K562 (cell line): ENCODE data around the gene FUCA1. TPM values are rescaled to one million over a fixed set of nuclear protein-coding genes. Genes with fewer than 3 reads are reported as not detected.

Experiments used
- C11orf30 ChIP-seq: fragments of 450-650 bp; IDR thresholded peaks from 2 replicates; pipeline ENCODE4 v1.6.1; 2016; ENCODE audit warnings: low read depth, mild to moderate bottlenecking
- CSDE1 ChIP-seq, 2 experiments: fragments of 450-650 bp; IDR thresholded peaks; 2 replicates each; pipeline ENCODE4 v1.6.1; 2016; ENCODE audit warnings: mild to moderate bottlenecking in 1 of 2
- DACH1 ChIP-seq: fragments of 450-650 bp; IDR thresholded peaks from 2 replicates; pipeline ENCODE4 v1.6.1; 2018; ENCODE audit not compliant: partially characterized antibody
- GTF2E2 ChIP-seq: fragments of 200-800 bp; sonication (Bioruptor generic); IDR thresholded peaks from 2 replicates; pipeline ENCODE4 v1.6.1; 2016; ENCODE audit warnings: missing genetic modification characterization, missing compliant biosample characterization
- HDAC6 ChIP-seq: IDR thresholded peaks from 2 replicates; pipeline ENCODE4 v1.6.1; 2012; ENCODE audit warnings: low read depth, mild to moderate bottlenecking, control low read depth, inconsistent platforms, low read length, moderate library complexity
- NFIC ChIP-seq: fragments of 450-650 bp; IDR thresholded peaks from 2 replicates; pipeline ENCODE4 v1.6.1; 2017; ENCODE audit warnings: mild to moderate bottlenecking, inconsistent platforms
- SMAD2 ChIP-seq: fragments of 150-350 bp; IDR thresholded peaks from 2 replicates; pipeline ENCODE4 v1.6.1; 2014; ENCODE audit warnings: low read depth, mild to moderate bottlenecking, low read length
- XRCC3 ChIP-seq: fragments of 450-650 bp; IDR thresholded peaks from 2 replicates; pipeline ENCODE4 v1.6.1; 2017; ENCODE audit warnings: mild to moderate bottlenecking, moderate library complexity
- ZNF316 ChIP-seq: fragments of 450-650 bp; IDR thresholded peaks from 2 replicates; pipeline ENCODE4 v1.6.1; 2016
- polyA plus RNA-seq, 8 experiments: library from polyadenylated mRNA; depleted of rRNA in 4 of 8; stranded (reverse) in 5 of 8; unstranded in 3 of 8; fragments of >200 nt; fragmentation: Nextera tagmentation in 2 of 8; fragmentation: Illumina TruSeq in 1 of 8; extraction: Ambion mirVana in 2 of 8; extraction: Trizol in 1 of 8; gene quantifications; 2 replicates each; pipeline versions ENCODE4 v1.2.1 to v1.2.3, GENCODE V29; 2011 to 2014; ENCODE audit warnings: inconsistent platforms in 1 of 8, missing spikeins in 1 of 8
- total RNA-seq, 7 experiments: library from RNA; depleted of rRNA in 6 of 7; stranded (reverse); fragments of >200 nt in 6 of 7; fragmentation: Illumina TruSeq in 2 of 7; extraction: Trizol in 2 of 7; gene quantifications; 2 replicates each; pipeline versions ENCODE4 v1.2.1 to v1.2.3, GENCODE V29; 2011 to 2021; ENCODE audit warnings: low replicate concordance in 1 of 7
- TF ChIP-seq, protein P1 (sequence below): sonication (generic); formaldehyde crosslinking; IDR thresholded peaks from 2 replicates; pipeline ENCODE4 v1.8.0; 2022; ENCODE audit warnings: mild to moderate bottlenecking, missing genetic modification reagents
- TF ChIP-seq, protein P2 (sequence below): sonication (generic); formaldehyde crosslinking; IDR thresholded peaks from 2 replicates; pipeline ENCODE4 v1.8.0; 2022; ENCODE audit warnings: mild to moderate bottlenecking, low read depth, missing genetic modification reagents
- TF ChIP-seq, protein P3 (sequence below): sonication (generic); IDR thresholded peaks from 2 replicates; pipeline ENCODE4 v1.6.1; 2016
- TF ChIP-seq, protein P4 (sequence below): fragments of 450-650 bp; IDR thresholded peaks from 2 replicates; pipeline ENCODE4 v1.6.1; 2017; ENCODE audit warnings: antibody characterized with exemption
- TF ChIP-seq, protein P5 (sequence below): fragments of 450-650 bp; IDR thresholded peaks from 2 replicates; pipeline ENCODE4 v1.6.1; 2018; ENCODE audit not compliant: partially characterized antibody
- TF ChIP-seq, protein P6 (sequence below): fragments of 250-450 bp; sonication (Bioruptor Pico); IDR thresholded peaks from 2 replicates; pipeline ENCODE4 v1.4.0; 2020

FUCA1 gene
- total and polyA plus RNA-seq, 9 of the 15 experiments (the other 6 are each of a cell fraction or from before 2014, with no cell fraction given), result 7.0 to 20.5 (median 13.5) TPM

DNA sequence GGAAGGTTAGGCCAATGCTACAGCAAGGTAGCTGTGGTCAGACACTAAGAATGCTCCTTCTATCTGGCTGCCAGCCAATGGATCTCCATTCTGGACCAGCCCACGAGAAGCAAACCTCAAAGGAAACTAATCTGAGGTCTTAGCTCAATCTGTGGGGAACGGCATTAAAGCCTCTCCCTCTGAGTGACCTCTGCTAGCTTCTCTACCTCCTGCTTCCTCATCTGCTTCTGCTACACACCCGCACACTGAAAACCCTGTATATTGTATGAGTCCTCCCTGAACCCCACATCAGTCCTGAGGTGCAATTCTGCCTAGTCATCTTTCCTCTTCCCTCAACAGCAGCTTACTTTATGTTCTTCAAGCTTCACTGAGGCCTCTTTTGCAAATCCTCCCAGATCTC lies 60.6 kb downstream of the FUCA1 start (continued):
- TF ChIP-seq, protein P1, sequence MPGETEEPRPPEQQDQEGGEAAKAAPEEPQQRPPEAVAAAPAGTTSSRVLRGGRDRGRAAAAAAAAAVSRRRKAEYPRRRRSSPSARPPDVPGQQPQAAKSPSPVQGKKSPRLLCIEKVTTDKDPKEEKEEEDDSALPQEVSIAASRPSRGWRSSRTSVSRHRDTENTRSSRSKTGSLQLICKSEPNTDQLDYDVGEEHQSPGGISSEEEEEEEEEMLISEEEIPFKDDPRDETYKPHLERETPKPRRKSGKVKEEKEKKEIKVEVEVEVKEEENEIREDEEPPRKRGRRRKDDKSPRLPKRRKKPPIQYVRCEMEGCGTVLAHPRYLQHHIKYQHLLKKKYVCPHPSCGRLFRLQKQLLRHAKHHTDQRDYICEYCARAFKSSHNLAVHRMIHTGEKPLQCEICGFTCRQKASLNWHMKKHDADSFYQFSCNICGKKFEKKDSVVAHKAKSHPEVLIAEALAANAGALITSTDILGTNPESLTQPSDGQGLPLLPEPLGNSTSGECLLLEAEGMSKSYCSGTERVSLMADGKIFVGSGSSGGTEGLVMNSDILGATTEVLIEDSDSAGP, result no peak
- TF ChIP-seq, protein P2, sequence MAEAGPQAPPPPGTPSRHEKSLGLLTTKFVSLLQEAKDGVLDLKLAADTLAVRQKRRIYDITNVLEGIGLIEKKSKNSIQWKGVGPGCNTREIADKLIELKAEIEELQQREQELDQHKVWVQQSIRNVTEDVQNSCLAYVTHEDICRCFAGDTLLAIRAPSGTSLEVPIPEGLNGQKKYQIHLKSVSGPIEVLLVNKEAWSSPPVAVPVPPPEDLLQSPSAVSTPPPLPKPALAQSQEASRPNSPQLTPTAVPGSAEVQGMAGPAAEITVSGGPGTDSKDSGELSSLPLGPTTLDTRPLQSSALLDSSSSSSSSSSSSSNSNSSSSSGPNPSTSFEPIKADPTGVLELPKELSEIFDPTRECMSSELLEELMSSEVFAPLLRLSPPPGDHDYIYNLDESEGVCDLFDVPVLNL (CRISPR knock-in tag), result no peak
- TF ChIP-seq GTF2E2 (tag) (no peak), XRCC3 (no peak), SMAD2 (no peak), HDAC6 (no peak), CSDE1 (IDR thresholded peaks at IDR 0.05) (no peak), NFIC (peak; percentile 90), DACH1 (no peak), ZNF316 (peak; percentile 97), C11orf30 (peak; percentile 92)
- TF ChIP-seq, protein P3, sequence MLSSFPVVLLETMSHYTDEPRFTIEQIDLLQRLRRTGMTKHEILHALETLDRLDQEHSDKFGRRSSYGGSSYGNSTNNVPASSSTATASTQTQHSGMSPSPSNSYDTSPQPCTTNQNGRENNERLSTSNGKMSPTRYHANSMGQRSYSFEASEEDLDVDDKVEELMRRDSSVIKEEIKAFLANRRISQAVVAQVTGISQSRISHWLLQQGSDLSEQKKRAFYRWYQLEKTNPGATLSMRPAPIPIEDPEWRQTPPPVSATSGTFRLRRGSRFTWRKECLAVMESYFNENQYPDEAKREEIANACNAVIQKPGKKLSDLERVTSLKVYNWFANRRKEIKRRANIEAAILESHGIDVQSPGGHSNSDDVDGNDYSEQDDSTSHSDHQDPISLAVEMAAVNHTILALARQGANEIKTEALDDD, result no peak
- TF ChIP-seq, protein P4, sequence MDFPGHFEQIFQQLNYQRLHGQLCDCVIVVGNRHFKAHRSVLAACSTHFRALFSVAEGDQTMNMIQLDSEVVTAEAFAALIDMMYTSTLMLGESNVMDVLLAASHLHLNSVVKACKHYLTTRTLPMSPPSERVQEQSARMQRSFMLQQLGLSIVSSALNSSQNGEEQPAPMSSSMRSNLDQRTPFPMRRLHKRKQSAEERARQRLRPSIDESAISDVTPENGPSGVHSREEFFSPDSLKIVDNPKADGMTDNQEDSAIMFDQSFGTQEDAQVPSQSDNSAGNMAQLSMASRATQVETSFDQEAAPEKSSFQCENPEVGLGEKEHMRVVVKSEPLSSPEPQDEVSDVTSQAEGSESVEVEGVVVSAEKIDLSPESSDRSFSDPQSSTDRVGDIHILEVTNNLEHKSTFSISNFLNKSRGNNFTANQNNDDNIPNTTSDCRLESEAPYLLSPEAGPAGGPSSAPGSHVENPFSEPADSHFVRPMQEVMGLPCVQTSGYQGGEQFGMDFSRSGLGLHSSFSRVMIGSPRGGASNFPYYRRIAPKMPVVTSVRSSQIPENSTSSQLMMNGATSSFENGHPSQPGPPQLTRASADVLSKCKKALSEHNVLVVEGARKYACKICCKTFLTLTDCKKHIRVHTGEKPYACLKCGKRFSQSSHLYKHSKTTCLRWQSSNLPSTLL, result no peak
- TF ChIP-seq, protein P5, sequence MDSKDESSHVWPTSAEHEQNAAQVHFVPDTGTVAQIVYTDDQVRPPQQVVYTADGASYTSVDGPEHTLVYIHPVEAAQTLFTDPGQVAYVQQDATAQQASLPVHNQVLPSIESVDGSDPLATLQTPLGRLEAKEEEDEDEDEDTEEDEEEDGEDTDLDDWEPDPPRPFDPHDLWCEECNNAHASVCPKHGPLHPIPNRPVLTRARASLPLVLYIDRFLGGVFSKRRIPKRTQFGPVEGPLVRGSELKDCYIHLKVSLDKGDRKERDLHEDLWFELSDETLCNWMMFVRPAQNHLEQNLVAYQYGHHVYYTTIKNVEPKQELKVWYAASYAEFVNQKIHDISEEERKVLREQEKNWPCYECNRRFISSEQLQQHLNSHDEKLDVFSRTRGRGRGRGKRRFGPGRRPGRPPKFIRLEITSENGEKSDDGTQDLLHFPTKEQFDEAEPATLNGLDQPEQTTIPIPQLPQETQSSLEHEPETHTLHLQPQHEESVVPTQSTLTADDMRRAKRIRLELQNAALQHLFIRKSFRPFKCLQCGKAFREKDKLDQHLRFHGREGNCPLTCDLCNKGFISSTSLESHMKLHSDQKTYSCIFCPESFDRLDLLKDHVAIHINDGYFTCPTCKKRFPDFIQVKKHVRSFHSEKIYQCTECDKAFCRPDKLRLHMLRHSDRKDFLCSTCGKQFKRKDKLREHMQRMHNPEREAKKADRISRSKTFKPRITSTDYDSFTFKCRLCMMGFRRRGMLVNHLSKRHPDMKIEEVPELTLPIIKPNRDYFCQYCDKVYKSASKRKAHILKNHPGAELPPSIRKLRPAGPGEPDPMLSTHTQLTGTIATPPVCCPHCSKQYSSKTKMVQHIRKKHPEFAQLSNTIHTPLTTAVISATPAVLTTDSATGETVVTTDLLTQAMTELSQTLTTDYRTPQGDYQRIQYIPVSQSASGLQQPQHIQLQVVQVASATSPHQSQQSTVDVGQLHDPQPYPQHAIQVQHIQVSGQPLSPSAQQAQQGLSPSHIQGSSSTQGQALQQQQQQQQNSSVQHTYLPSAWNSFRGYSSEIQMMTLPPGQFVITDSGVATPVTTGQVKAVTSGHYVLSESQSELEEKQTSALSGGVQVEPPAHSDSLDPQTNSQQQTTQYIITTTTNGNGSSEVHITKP, result peak; percentile 53
- TF ChIP-seq, protein P6, sequence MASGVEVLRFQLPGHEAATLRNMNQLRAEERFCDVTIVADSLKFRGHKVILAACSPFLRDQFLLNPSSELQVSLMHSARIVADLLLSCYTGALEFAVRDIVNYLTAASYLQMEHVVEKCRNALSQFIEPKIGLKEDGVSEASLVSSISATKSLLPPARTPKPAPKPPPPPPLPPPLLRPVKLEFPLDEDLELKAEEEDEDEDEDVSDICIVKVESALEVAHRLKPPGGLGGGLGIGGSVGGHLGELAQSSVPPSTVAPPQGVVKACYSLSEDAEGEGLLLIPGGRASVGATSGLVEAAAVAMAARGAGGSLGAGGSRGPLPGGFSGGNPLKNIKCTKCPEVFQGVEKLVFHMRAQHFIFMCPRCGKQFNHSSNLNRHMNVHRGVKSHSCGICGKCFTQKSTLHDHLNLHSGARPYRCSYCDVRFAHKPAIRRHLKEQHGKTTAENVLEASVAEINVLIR (CRISPR knock-in tag), result no peak
